ENCODE results near the gene SOWAHD. TPM values are rescaled to one million over a fixed set of nuclear protein-coding genes. Genes with fewer than 3 reads are reported as not detected.
"Not testable (repeated sequence)": the region's sequence is repeated elsewhere in the genome, so short reads cannot be mapped to it uniquely, and the experiment has no call there.

The SOWAHD gene
- total RNA-seq, 4 donors from 2014 or later, result 0.27 TPM; not detected in 3

DNA sequence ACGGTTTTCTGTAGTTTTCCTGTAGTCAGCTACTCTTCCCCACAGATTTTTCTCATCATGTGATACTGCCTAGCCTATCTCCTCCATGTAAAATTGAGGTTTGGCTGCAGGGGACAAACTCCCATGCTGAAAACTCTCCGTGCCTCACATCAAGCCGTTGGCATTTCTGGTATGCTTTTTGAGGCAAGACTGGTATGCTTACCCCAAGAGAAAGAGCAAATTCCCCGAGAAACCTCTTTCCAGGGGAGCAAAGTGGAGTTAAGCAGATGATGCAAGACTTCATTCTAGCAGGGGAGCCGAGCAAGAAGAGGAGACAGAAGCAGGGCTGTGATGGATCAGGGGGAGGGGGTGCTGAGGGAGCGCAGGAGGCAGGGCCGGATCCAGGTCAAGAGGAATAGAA, 4.8 kb downstream of the SOWAHD start:
- WGBS, 2 donors (ENCODE audit: low coverage in 1 of 2), result 36 to 39% methylated on average over 3 to 4 of the region's 7 CpGs
- no peak for ATAC-seq
- peaks cover 0 to 11% (median 0%) of the 10 kb centered on the region in 3 donors for H3K4me1 ChIP-seq
- H3K27ac ChIP-seq, result no peak overlapping the region
- H3K4me3 ChIP-seq, result no peak overlapping the region
- TF ChIP-seq POLR2A (IDR thresholded peaks at IDR 0.05) (no peak), POLR2AphosphoS5 (IDR thresholded peaks at IDR 0.05) (no peak), EP300 (IDR thresholded peaks at IDR 0.05) (no peak)
- TF ChIP-seq, protein P1, sequence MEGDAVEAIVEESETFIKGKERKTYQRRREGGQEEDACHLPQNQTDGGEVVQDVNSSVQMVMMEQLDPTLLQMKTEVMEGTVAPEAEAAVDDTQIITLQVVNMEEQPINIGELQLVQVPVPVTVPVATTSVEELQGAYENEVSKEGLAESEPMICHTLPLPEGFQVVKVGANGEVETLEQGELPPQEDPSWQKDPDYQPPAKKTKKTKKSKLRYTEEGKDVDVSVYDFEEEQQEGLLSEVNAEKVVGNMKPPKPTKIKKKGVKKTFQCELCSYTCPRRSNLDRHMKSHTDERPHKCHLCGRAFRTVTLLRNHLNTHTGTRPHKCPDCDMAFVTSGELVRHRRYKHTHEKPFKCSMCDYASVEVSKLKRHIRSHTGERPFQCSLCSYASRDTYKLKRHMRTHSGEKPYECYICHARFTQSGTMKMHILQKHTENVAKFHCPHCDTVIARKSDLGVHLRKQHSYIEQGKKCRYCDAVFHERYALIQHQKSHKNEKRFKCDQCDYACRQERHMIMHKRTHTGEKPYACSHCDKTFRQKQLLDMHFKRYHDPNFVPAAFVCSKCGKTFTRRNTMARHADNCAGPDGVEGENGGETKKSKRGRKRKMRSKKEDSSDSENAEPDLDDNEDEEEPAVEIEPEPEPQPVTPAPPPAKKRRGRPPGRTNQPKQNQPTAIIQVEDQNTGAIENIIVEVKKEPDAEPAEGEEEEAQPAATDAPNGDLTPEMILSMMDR (IDR thresholded peaks at IDR 0.05), result no peak
- H3K27me3 ChIP-seq, result peaks cover 15% of the 10 kb centered on the region
- no peaks in the 10 kb centered on the region for H3K9me3 ChIP-seq
- H3K36me3 ChIP-seq, result no peaks in the 10 kb centered on the region

DNA sequence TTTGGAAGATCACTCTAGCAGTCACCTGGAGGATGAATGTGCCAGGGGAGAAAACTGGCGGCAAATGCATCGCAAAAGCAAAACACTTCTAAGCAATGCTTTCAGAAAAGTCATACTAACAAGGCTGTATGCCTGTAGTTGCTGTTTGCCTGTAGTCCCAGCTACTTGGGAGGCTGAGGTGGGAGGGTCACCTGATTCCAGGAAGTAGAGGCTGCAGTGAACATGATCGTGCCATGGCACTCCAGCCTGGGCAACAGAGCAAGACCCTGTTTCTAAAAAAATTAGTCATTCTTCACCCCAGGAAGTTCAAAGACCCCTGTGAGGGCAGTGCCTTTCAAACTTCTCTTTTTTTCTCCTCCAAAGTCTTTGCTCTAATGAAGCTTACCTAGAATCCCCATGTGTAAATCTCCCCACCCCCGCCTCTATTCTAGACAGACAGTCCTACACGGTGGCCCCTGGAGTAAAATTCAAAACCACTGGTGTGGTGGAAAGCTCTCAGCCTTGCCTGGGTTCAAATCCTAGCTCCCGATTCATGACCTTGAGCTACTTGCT, 5.5 kb downstream of the SOWAHD start:
- no peak overlapping the region for H3K4me3 ChIP-seq
- whole genome bisulfite sequencing, 2 donors (ENCODE audit: low coverage in 1 of 2), result 76 to 100% methylated on average over 1 to 5 of the region's 6 CpGs
- no peaks in the 10 kb centered on the region for H3K36me3 ChIP-seq

DNA sequence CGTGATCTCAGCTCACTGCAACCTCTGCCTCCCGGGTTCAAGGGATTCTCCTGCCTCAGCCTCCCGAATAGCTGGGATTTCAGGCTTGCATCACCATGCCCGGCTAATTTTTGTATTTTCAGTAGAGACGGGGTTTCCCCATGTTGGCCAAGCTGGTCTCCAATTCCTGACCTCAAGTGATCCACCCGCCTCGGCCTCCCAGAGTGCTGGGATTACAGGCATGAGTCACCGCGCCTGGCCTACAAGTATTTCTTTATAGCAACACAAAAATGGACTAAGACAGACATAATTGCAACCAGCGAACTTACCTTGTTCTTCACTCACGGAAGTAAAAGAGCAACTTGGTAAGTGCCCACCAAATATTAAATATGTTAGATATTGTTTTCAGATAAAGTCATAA, 10.0 kb downstream of the SOWAHD start:
- H3K4me1 ChIP-seq, H3K36me3 ChIP-seq, ATAC-seq, H3K4me3 ChIP-seq, H3K9me3 ChIP-seq, H3K27me3 ChIP-seq, H3K27ac ChIP-seq: not testable (repeated sequence)
- WGBS, 2 donors (ENCODE audit: low coverage in 1 of 2), result 69 to 100% methylated on average over 3 to 4 of the region's 11 CpGs

More for the DNA sequence above, 5.5 kb downstream of the SOWAHD start:
- Histone ChIP-seq H3K27ac (no peak overlapping the region), H3K4me1 (peaks cover 0 to 4% (median 0%) of the 10 kb centered on the region in 3 donors), H3K27me3 (peaks cover 15% of the 10 kb centered on the region), H3K9me3 (no peaks in the 10 kb centered on the region)
- TF ChIP-seq, protein P1 (IDR thresholded peaks at IDR 0.05), result no peak
- TF ChIP-seq POLR2AphosphoS5 (IDR thresholded peaks at IDR 0.05), result no peak
- TF ChIP-seq POLR2A (IDR thresholded peaks at IDR 0.05), result no peak
- TF ChIP-seq EP300 (IDR thresholded peaks at IDR 0.05), result no peak
- ATAC-seq, result no peak

DNA sequence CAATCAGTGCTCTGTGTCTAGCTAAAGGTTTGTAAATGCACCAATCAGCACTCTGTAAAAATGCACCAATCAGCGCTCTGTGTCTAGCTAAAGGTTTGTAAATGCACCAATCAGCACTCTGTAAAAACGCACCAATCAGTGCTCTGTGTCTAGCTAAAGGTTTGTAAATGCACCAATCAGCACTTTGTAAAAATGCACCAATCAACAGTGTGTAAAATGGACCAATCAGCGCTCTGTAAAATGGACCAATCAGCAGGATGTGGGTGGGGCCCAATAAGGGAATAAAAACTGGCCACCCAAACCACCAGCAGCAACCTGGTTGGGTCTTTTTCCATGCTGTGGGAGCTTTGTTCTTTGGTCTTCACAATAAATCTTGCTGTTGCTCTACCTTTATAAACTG, 11.0 kb downstream of the SOWAHD start:
- not testable (repeated sequence) for H3K9me3 ChIP-seq, ATAC-seq

DNA sequence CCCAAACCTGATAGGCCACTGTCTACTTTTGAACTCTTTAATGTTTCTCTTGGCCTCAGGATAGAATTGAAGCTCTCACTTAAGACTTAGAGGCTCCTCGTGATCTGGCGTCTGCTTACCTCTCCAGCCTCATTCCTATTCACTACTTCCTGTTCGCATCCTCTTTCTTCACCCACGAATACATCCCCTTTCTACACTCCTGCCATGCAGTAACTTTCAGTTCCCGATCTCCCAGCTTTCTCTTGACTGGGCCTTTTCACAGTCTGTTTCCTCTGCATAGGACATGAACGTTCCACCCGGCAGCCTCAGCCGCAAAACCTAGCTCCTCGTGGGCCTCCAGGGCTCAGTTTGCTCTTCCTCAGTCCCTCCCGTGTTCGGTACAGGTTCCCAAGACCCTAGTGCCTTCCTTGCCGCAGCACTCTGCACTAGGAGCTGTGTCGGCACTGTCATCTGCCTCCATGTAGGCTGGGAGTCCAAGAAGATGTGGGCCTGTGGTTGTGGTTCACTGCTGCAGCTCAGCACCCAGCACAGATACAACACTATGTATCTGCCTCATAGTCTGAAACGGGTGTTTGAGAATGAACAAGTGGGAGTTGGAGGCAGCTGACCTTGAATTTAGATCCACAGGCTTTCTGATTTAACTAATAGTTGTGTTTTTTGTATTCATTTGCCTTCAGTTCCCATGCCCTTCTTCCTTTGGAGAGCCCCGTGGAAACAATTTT, 17.3 kb downstream of the SOWAHD start:
- WGBS, 2 donors (ENCODE audit: low coverage in 1 of 2), result 70 to 71% methylated on average over 1 to 5 of the region's 15 CpGs
- Histone ChIP-seq H3K36me3 (peaks cover 0 to 2% of the 10 kb centered on the region in 2 donors), H3K9me3 (no peaks in the 10 kb centered on the region), H3K4me3 (no peak overlapping the region), H3K4me1 (no peaks in the 10 kb centered on the region), H3K27me3 (no peaks in the 10 kb centered on the region), H3K27ac (no peak overlapping the region)
- TF ChIP-seq, protein P1 (IDR thresholded peaks at IDR 0.05), result no peak
- TF ChIP-seq EP300 (IDR thresholded peaks at IDR 0.05) (no peak), POLR2AphosphoS5 (IDR thresholded peaks at IDR 0.05) (no peak), POLR2A (IDR thresholded peaks at IDR 0.05) (no peak)
- peak; percentile 34 for ATAC-seq

More for the DNA sequence above, 11.0 kb downstream of the SOWAHD start:
- H3K36me3 ChIP-seq, H3K4me1 ChIP-seq, H3K27ac ChIP-seq, H3K4me3 ChIP-seq, H3K27me3 ChIP-seq: not testable (repeated sequence)
- 63% methylated on average over 1 of the region's 3 CpGs; no CpG with 5 or more reads in 1 of the 2 donors for WGBS, 2 donors (ENCODE audit: low coverage in 1 of 2)

DNA sequence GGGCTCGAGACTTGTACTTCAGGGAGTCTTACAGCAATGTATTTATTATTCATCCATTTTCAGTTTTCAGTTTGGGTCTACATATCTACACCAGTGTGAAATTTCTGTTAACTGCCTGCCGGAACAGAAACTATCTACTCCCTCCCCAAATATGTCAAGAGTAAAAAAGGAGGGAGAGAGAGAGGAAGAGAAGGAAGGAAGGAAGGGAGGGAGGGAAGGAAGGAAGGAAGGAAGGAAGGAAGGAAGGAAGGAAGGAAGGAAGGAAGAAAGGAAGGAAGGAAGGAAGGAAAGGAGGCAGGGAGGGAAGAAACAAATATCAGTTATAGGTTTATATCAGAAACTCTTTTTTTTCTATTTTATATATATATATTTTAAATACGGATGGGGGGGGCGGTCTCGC, 20.4 kb downstream of the SOWAHD start:
- TF ChIP-seq EP300 (IDR thresholded peaks at IDR 0.05) (no peak), POLR2AphosphoS5 (IDR thresholded peaks at IDR 0.05) (no peak), POLR2A (IDR thresholded peaks at IDR 0.05) (no peak)
- TF ChIP-seq, protein P1 (IDR thresholded peaks at IDR 0.05), result no peak
- H3K4me1 ChIP-seq, result no peaks in the 10 kb centered on the region
- peaks cover 0 to 30% of the 10 kb centered on the region in 2 donors for H3K36me3 ChIP-seq
- 86 to 90% methylated on average over 3 to 5 of the region's 5 CpGs for WGBS, 2 donors (ENCODE audit: low coverage in 1 of 2)
- no peaks in the 10 kb centered on the region for H3K27me3 ChIP-seq
- H3K27ac ChIP-seq, result no peak overlapping the region
- no peak overlapping the region for H3K4me3 ChIP-seq
- H3K9me3 ChIP-seq, result no peaks in the 10 kb centered on the region
- ATAC-seq, result no peak

Measured in gastroesophageal sphincter (tissue), 4 donors.